RCC 7860 (cell line): ENCODE results near the gene EYA3.

Experiments used
- DNase-seq: peaks from one replicate; pipeline ENCODE4 v3.0.0-alpha.2; 2015; ENCODE audit warnings: low spot score
- FAIRE-seq: peaks from 2 replicates; lab custom pipeline; 2012; peaks lifted over from hg19 to GRCh38; lab: Jason Lieb, UNC

The EYA3 gene

GRCh38 chr1:28088168-28088961 is at the start of gene EYA3:
EYA3 (minus strand) TSS chr1:28088610; CDS start chr1:28058026, 30,584 bp downstream.
- FAIRE-seq = peak; percentile 90
- DNase-seq = peak; percentile 98

GRCh38 chr1:28136922-28137613 is 48.7 kb upstream of the EYA3 start:
- FAIRE-seq = no peak
- no peak for DNase-seq

- FAIRE-seq = no peak
- no peak for DNase-seq
These were observed 47.9 kb upstream of the EYA3 start for GRCh38 chr1:28136169-28136921.

GRCh38 chr1:28135371-28136168 is 47.2 kb upstream of the EYA3 start:
- FAIRE-seq = no peak
- DNase-seq = peak; percentile 51

- DNase-seq = no peak
- FAIRE-seq = no peak
These were observed 46.3 kb upstream of the EYA3 start for GRCh38 chr1:28134651-28135207.

- no peak for FAIRE-seq
- no peak for DNase-seq
These were observed 44.1 kb upstream of the EYA3 start for GRCh38 chr1:28132171-28133167.

- FAIRE-seq (no peak), DNase-seq (no peak)
These were observed 42.5 kb upstream of the EYA3 start for GRCh38 chr1:28130901-28131300.

- DNase-seq (peak; percentile 83), FAIRE-seq (peak; percentile 97)
These were observed 40.7 kb upstream of the EYA3 start for GRCh38 chr1:28129150-28129549.

- no peak for FAIRE-seq
- DNase-seq = no peak
These were observed 39.3 kb upstream of the EYA3 start for GRCh38 chr1:28127617-28128257.

GRCh38 chr1:28126783-28127490 is 38.5 kb upstream of the EYA3 start:
- FAIRE-seq = no peak

GRCh38 chr1:28126212-28126611 is 37.8 kb upstream of the EYA3 start:
- DNase-seq = no peak
- no peak for FAIRE-seq

More at GRCh38 chr1:28126783-28127490, 38.5 kb upstream of the EYA3 start:
- no peak for DNase-seq

GRCh38 chr1:28123461-28123961 is 35.1 kb upstream of the EYA3 start:
- DNase-seq = peak; percentile 66
- peak; percentile 38 for FAIRE-seq

- no peak for DNase-seq
These were observed 33.8 kb upstream of the EYA3 start for GRCh38 chr1:28122183-28122582.

GRCh38 chr1:28119556-28119955 is 31.1 kb upstream of the EYA3 start:
- FAIRE-seq = no peak

More at GRCh38 chr1:28122183-28122582, 33.8 kb upstream of the EYA3 start:
- no peak for FAIRE-seq

GRCh38 chr1:28118640-28119307 is 30.4 kb upstream of the EYA3 start:
- peak; percentile 50 for FAIRE-seq
- peak; percentile 30 for DNase-seq

More at GRCh38 chr1:28119556-28119955, 31.1 kb upstream of the EYA3 start:
- no peak for DNase-seq

- FAIRE-seq (no peak), DNase-seq (no peak)
These were observed 26.9 kb upstream of the EYA3 start for GRCh38 chr1:28115267-28115666.

- FAIRE-seq = no peak
These were observed 26.4 kb upstream of the EYA3 start for GRCh38 chr1:28114844-28115243.

More at GRCh38 chr1:28114844-28115243, 26.4 kb upstream of the EYA3 start:
- no peak for DNase-seq
